T-helper 2 cell treated with Interferon-gamma antibody and Interleukin-4, amounts not matched to agents 100 ng/mL and 5 ng/mL, for 36 hours (primary cell): Measurements from ENCODE around the gene SLC17A8. TPM values are rescaled to one million over a fixed set of nuclear protein-coding genes. Genes with fewer than 3 reads are reported as not detected.
"Not testable (repeated sequence)": the region's sequence is repeated elsewhere in the genome, so short reads cannot be mapped to it uniquely, and the experiment has no call there.

Experiments used
- intact Hi-C: fragments of 100-400 bp; cut with micrococcal nuclease; formaldehyde crosslinking; loops from one replicate; pipeline ENCODE4 v1.15.1; 2023
- total RNA-seq: library from RNA; stranded (reverse); gene quantifications from 2 replicates; pipeline ENCODE4 v1.2.3, GENCODE V29; 2022

SLC17A8 gene
- total RNA-seq, 1 donor from 2014 or later = not detected

- intact Hi-C loops = no loop called here
Observed at GRCh38 chr12:100422646-100423045, 65.8 kb downstream of the SLC17A8 start.

- intact Hi-C loops = no loop called here
Observed at GRCh38 chr12:100426145-100426544, 69.3 kb downstream of the SLC17A8 start.

- intact Hi-C loops = no loop called here
Observed at GRCh38 chr12:100427078-100427477, 70.2 kb downstream of the SLC17A8 start.

GRCh38 chr12:100430251-100430650 lies 73.4 kb downstream of the SLC17A8 start:
- intact Hi-C loops = not testable (repeated sequence)

GRCh38 chr12:100433701-100434100 lies 76.8 kb downstream of the SLC17A8 start:
- intact Hi-C loops = no loop called here

- intact Hi-C loops = no loop called here
Observed at GRCh38 chr12:100434177-100434576, 77.3 kb downstream of the SLC17A8 start.

GRCh38 chr12:100435957-100436356 lies 79.1 kb downstream of the SLC17A8 start:
- intact Hi-C loops = no loop called here

- intact Hi-C loops = no loop called here
Observed at GRCh38 chr12:100437038-100437841, 80.4 kb downstream of the SLC17A8 start.

GRCh38 chr12:100439797-100440196 lies 82.9 kb downstream of the SLC17A8 start:
- intact Hi-C loops = no loop called here

GRCh38 chr12:100442403-100442802 lies 85.5 kb downstream of the SLC17A8 start:
- intact Hi-C loops = no loop called here

GRCh38 chr12:100443434-100443833 lies 86.6 kb downstream of the SLC17A8 start:
- intact Hi-C loops = no loop called here

- intact Hi-C loops = no loop called here
Observed at GRCh38 chr12:100445081-100445481, 88.2 kb downstream of the SLC17A8 start.

GRCh38 chr12:100447381-100447780 lies 90.5 kb downstream of the SLC17A8 start:
- intact Hi-C loops = no loop called here

GRCh38 chr12:100448656-100449055 lies 91.8 kb downstream of the SLC17A8 start:
- intact Hi-C loops = no loop called here

GRCh38 chr12:100450735-100451134 lies 93.9 kb downstream of the SLC17A8 start:
- intact Hi-C loops = no loop called here

GRCh38 chr12:100453951-100454350 lies 97.1 kb downstream of the SLC17A8 start:
- intact Hi-C loops = no loop called here

- intact Hi-C loops = no loop called here
Observed at GRCh38 chr12:100455896-100456295, 99.0 kb downstream of the SLC17A8 start.

- intact Hi-C loops = no loop called here
Observed at GRCh38 chr12:100458191-100458590, 101.3 kb downstream of the SLC17A8 start.

GRCh38 chr12:100460702-100461101 lies 103.8 kb downstream of the SLC17A8 start:
- intact Hi-C loops = no loop called here

- intact Hi-C loops = no loop called here
Observed at GRCh38 chr12:100461330-100461973, 104.6 kb downstream of the SLC17A8 start.

- intact Hi-C loops = no loop called here
Observed at GRCh38 chr12:100463661-100464060, 106.8 kb downstream of the SLC17A8 start.

GRCh38 chr12:100464529-100464928 lies 107.7 kb downstream of the SLC17A8 start:
- intact Hi-C loops = no loop called here

- intact Hi-C loops = no loop called here
Observed at GRCh38 chr12:100468126-100468525, 111.3 kb downstream of the SLC17A8 start.
